Activated B cell treated with CpG ODN at 0.5 μM for 24 hours (primary cell): ENCODE results near the gene GLS2. TPM values are rescaled to one million over a fixed set of nuclear protein-coding genes. Genes with fewer than 3 reads are reported as not detected.
A peak's percentile ranks its signal among the peaks of the same experiment; 100 is the strongest.
"Not testable (repeated sequence)": the region's sequence is repeated elsewhere in the genome, so short reads cannot be mapped to it uniquely, and the experiment has no call there.

Experiments used
- ATAC-seq: fragments of 200-7000 bp; cut with Tn5 transposase; one replicate; pipeline ENCODE4 v1.10.0; 2021; ENCODE audit warnings: low read depth, mild to moderate bottlenecking, moderate library complexity
- CTCF ChIA-PET: fragments of 350-600 bp; sonication (Branson Sonifier 250); formaldehyde crosslinking; loops from one replicate; lab custom pipeline; 2021; ENCODE audit warnings: antibody characterized with exemption; lab: Charles Lee
- POLR2A ChIA-PET: fragments of 350-600 bp; sonication (Branson Sonifier 250); formaldehyde crosslinking; loops from one replicate; lab custom pipeline; 2021; ENCODE audit warnings: antibody characterized with exemption; lab: Charles Lee
- DNase-seq: peaks from one replicate; pipeline ENCODE4 v3.0.0; 2022
- H3K27ac Mint-ChIP-seq: one replicate; pipeline ENCODE4 v1.8.0; 2020; ENCODE audit warnings: mixed read lengths
- H3K27me3 Mint-ChIP-seq: one replicate; pipeline ENCODE4 v1.8.0; 2021; ENCODE audit warnings: mixed read lengths
- H3K36me3 Mint-ChIP-seq: one replicate; pipeline ENCODE4 v1.8.0; 2021; ENCODE audit warnings: low read depth, mixed read lengths
- H3K4me1 Mint-ChIP-seq: one replicate; pipeline ENCODE4 v1.8.0; 2021; ENCODE audit warnings: mixed read lengths
- H3K4me3 Mint-ChIP-seq: one replicate; pipeline ENCODE4 v1.8.0; 2020; ENCODE audit warnings: mild to moderate bottlenecking, mixed read lengths
- H3K9me3 Mint-ChIP-seq: one replicate; pipeline ENCODE4 v1.8.0; 2020; ENCODE audit warnings: mixed read lengths
- intact Hi-C: fragments of 100-400 bp; cut with micrococcal nuclease; formaldehyde crosslinking; loops from one replicate; pipeline ENCODE4 v1.15.1; 2024
- total RNA-seq: library from RNA; stranded (reverse); gene quantifications from 2 replicates; pipeline ENCODE4 v1.2.3, GENCODE V29; 2022
- TF ChIP-seq, protein P1 (sequence below): fragments of 200-600 bp; IDR thresholded peaks from one replicate; pipeline ENCODE4 v1.8.0; 2022; ENCODE audit warnings: antibody characterized with exemption, mild to moderate bottlenecking

Gene GLS2
- total RNA-seq, 1 donor from 2014 or later, result 3.5 TPM

DNA sequence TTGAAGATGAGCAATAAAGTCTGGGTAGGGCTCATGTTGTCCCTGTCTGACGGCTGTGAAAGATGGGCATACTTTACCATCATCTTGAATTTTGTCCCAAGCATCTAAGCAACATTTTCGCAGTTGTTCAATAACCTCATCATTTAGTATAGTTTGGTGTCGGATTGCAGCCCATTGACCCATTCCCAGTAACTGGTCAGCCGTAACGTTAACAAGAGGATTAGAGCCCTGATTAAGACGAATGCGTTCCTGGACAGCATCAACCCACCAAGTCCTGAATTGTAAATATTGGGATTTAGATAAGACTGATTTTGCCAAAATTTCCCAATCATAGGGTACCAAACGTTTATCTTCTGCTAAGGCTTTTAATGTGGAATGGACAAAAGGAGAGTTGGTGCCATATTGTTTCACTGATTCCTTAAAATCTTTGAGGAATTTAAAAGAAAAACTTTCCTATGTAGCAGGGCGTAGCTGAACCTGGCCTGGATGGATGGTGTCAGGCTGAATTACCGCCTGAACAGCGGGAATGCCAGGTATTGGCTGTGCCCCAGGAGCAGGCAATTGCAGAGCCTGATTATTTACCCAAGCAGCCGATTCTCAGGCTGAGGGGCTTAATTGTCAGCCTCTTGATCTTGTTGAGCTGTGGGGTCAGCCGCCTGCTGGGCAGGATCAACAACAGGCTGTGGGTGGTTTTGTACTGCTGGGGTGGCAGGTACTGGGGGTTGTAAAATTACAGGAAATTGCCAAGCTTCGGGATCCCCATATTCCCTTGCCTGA is 10.4 kb upstream of the GLS2 start:
- ATAC-seq, H3K9me3 Mint-ChIP-seq, H3K36me3 Mint-ChIP-seq, H3K27me3 Mint-ChIP-seq, H3K27ac Mint-ChIP-seq, H3K4me1 Mint-ChIP-seq, POLR2A ChIA-PET, intact Hi-C loops, H3K4me3 Mint-ChIP-seq, CTCF ChIA-PET, DNase-seq: not testable (repeated sequence)

DNA sequence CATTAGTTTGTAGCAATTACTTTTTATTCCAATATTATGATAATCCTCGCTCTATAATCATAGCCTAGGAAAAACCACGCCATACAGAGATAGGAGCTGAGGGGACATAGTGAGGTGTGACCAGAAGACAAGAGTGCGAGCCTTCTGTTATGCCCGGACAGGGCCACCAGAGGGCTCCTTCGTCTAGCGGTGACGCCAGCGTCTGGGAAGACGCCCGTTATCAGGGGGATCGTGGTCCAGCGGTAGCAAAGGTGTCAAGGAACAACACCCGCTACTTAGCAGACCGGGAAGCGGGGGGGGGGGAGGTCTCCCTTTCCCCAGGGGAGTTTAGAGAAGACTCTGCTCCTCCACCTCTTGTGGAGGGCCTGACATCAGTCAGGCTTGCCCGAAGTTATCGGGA is 8.7 kb upstream of the GLS2 start:
- H3K27ac Mint-ChIP-seq, H3K27me3 Mint-ChIP-seq, H3K36me3 Mint-ChIP-seq, ATAC-seq, H3K9me3 Mint-ChIP-seq, POLR2A ChIA-PET, intact Hi-C loops, H3K4me1 Mint-ChIP-seq: not testable (repeated sequence)
- peak; percentile 49 for DNase-seq
- CTCF ChIA-PET, result interaction anchor here (1.3 kb wide), 1 partner anchor 140 kb away, joined by 6 read pairs; no protein-coding TSS in a partner anchor
- peak overlapping the region; percentile 73 for H3K4me3 Mint-ChIP-seq

- H3K9me3 Mint-ChIP-seq, H3K27ac Mint-ChIP-seq, H3K4me3 Mint-ChIP-seq, POLR2A ChIA-PET, H3K4me1 Mint-ChIP-seq, intact Hi-C loops, CTCF ChIA-PET, ATAC-seq, DNase-seq, H3K27me3 Mint-ChIP-seq, H3K36me3 Mint-ChIP-seq: not testable (repeated sequence)
Observed at GRCh38 chr12:56494481-56494880, 6.5 kb upstream of the GLS2 start.

- intact Hi-C loops, result not testable (repeated sequence)
Observed at GRCh38 chr12:56494106-56494415, 6.1 kb upstream of the GLS2 start.

GRCh38 chr12:56493409-56494105 is 5.6 kb upstream of the GLS2 start:
- H3K9me3 Mint-ChIP-seq, H3K27me3 Mint-ChIP-seq, intact Hi-C loops, ATAC-seq, H3K27ac Mint-ChIP-seq, H3K4me1 Mint-ChIP-seq, DNase-seq, CTCF ChIA-PET, H3K36me3 Mint-ChIP-seq, H3K4me3 Mint-ChIP-seq, POLR2A ChIA-PET: not testable (repeated sequence)

More at GRCh38 chr12:56494106-56494415, 6.1 kb upstream of the GLS2 start:
- CTCF ChIA-PET, H3K36me3 Mint-ChIP-seq, H3K9me3 Mint-ChIP-seq, H3K4me1 Mint-ChIP-seq, H3K4me3 Mint-ChIP-seq, H3K27me3 Mint-ChIP-seq, ATAC-seq, POLR2A ChIA-PET, H3K27ac Mint-ChIP-seq, DNase-seq: not testable (repeated sequence)

GRCh38 chr12:56490360-56490759 is 2.4 kb upstream of the GLS2 start:
- Mint-ChIP-seq H3K27me3 (peaks cover 13% of the 10 kb centered on the region), H3K4me1 (peaks cover 17% of the 10 kb centered on the region), H3K27ac (no peak overlapping the region), H3K9me3 (no peaks in the 10 kb centered on the region), H3K4me3 (no peak overlapping the region), H3K36me3 (peaks cover 3% of the 10 kb centered on the region)
- ATAC-seq (no peak), DNase-seq (no peak)
- intact Hi-C loops, result no loop called here
- CTCF ChIA-PET, result interaction anchor here (1.1 kb wide), 1 partner anchor 12 kb away, joined by 3 read pairs; no protein-coding TSS in a partner anchor
- POLR2A ChIA-PET, result interaction anchor here (1.1 kb wide), 1 partner anchor 41 kb away, joined by 3 read pairs; the partner anchor contains the start of gene TIMELESS
- TF ChIP-seq, protein P1, sequence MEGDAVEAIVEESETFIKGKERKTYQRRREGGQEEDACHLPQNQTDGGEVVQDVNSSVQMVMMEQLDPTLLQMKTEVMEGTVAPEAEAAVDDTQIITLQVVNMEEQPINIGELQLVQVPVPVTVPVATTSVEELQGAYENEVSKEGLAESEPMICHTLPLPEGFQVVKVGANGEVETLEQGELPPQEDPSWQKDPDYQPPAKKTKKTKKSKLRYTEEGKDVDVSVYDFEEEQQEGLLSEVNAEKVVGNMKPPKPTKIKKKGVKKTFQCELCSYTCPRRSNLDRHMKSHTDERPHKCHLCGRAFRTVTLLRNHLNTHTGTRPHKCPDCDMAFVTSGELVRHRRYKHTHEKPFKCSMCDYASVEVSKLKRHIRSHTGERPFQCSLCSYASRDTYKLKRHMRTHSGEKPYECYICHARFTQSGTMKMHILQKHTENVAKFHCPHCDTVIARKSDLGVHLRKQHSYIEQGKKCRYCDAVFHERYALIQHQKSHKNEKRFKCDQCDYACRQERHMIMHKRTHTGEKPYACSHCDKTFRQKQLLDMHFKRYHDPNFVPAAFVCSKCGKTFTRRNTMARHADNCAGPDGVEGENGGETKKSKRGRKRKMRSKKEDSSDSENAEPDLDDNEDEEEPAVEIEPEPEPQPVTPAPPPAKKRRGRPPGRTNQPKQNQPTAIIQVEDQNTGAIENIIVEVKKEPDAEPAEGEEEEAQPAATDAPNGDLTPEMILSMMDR, result no peak

- Mint-ChIP-seq H3K27ac (peak overlapping the region; percentile 55), H3K4me1 (peaks cover 17% of the 10 kb centered on the region), H3K4me3 (peak overlapping the region; percentile 92), H3K36me3 (peaks cover 3% of the 10 kb centered on the region), H3K27me3 (peaks cover 13% of the 10 kb centered on the region), H3K9me3 (no peaks in the 10 kb centered on the region)
- DNase-seq, result no peak
- intact Hi-C loops, result no loop called here
- CTCF ChIA-PET, result interaction anchor here (1.0 to 1.8 kb wide), 2 partner anchors 14 to 265 kb away, joined by 4 read pairs; partner anchors contain the start of gene RNF41
- POLR2A ChIA-PET, result interaction anchor here (0.6 to 2.5 kb wide), 8 partner anchors 13 to 358 kb away, joined by 3 to 10 read pairs (median 6); partner anchors contain the start of genes CNPY2 and TIMELESS
- ATAC-seq, result peak; percentile 27
- TF ChIP-seq, protein P1, result no peak
Observed at GRCh38 chr12:56487448-56488040, 417 bp downstream of the GLS2 start.
